ENCODE data around the gene MED13L.

- TF ChIP-seq POLR2A (IDR thresholded peaks at IDR 0.05) (no peak), CTCF (IDR thresholded peaks at IDR 0.05) (no peak)
Measured at GRCh38 chr12:116068853-116069252, 208.6 kb downstream of the MED13L start.
